Stimulated activated naive CD8-positive, alpha-beta T cell treated with anti-CD3 and anti-CD28 coated beads, Interleukin-15, Interleukin-2, amounts not matched to agents 100 ng/mL and 50 ng/mL, for 24 hours (primary cell): ENCODE results near the gene LYSMD2.

Experiments
- H3K27ac Mint-ChIP-seq: one replicate; pipeline ENCODE4 v1.8.0; 2021; ENCODE audit warnings: mild to moderate bottlenecking, mixed read lengths
- H3K27me3 Mint-ChIP-seq: one replicate; pipeline ENCODE4 v1.8.0; 2021; ENCODE audit warnings: mixed read lengths
- H3K36me3 Mint-ChIP-seq: one replicate; pipeline ENCODE4 v1.8.0; 2021; ENCODE audit warnings: low read depth, mixed read lengths
- H3K4me1 Mint-ChIP-seq: one replicate; pipeline ENCODE4 v1.8.0; 2021; ENCODE audit warnings: low read depth, mixed read lengths
- H3K4me3 Mint-ChIP-seq: one replicate; pipeline ENCODE4 v1.8.0; 2021; ENCODE audit warnings: mild to moderate bottlenecking, mixed read lengths
- H3K9me3 Mint-ChIP-seq: one replicate; pipeline ENCODE4 v1.8.0; 2021; ENCODE audit warnings: mixed read lengths

The LYSMD2 gene

GRCh38 chr15:51677452-51677851, 60.0 kb downstream of the LYSMD2 start:
- H3K4me1 Mint-ChIP-seq, result peaks cover 4% of the 10 kb centered on the region
- H3K27ac Mint-ChIP-seq, result no peak overlapping the region
- H3K9me3 Mint-ChIP-seq, result no peaks in the 10 kb centered on the region
- H3K36me3 Mint-ChIP-seq, result no peaks in the 10 kb centered on the region
- no peak overlapping the region for H3K4me3 Mint-ChIP-seq
- peaks cover 32% of the 10 kb centered on the region for H3K27me3 Mint-ChIP-seq

- no peaks in the 10 kb centered on the region for H3K9me3 Mint-ChIP-seq
- H3K36me3 Mint-ChIP-seq, result no peaks in the 10 kb centered on the region
- peaks cover 32% of the 10 kb centered on the region for H3K27me3 Mint-ChIP-seq
- no peak overlapping the region for H3K4me3 Mint-ChIP-seq
- H3K4me1 Mint-ChIP-seq, result peaks cover 4% of the 10 kb centered on the region
- no peak overlapping the region for H3K27ac Mint-ChIP-seq
Measured at GRCh38 chr15:51677021-51677420, 60.4 kb downstream of the LYSMD2 start.

GRCh38 chr15:51675234-51675633, 62.2 kb downstream of the LYSMD2 start:
- peaks cover 16% of the 10 kb centered on the region for H3K27me3 Mint-ChIP-seq
- no peaks in the 10 kb centered on the region for H3K4me1 Mint-ChIP-seq
- H3K27ac Mint-ChIP-seq, result no peak overlapping the region
- no peaks in the 10 kb centered on the region for H3K9me3 Mint-ChIP-seq
- H3K36me3 Mint-ChIP-seq, result no peaks in the 10 kb centered on the region
- no peak overlapping the region for H3K4me3 Mint-ChIP-seq
